OCI-LY1 (cell line): ENCODE measurements around the gene ARMH1.

Source experiments
- CTCF ChIP-seq: fragments of 200-600 bp; sonication (generic), shearing (Covaris generic); IDR thresholded peaks from 2 replicates; pipeline ENCODE4 v1.5.1; 2017; ENCODE audit warnings: mild to moderate bottlenecking, antibody characterized with exemption, low read length, moderate library complexity, mixed read lengths
- EZH2 ChIP-seq: fragments of 200-600 bp; sonication (generic), shearing (Covaris generic); IDR thresholded peaks from 2 replicates; pipeline ENCODE4 v1.8.0; 2017; ENCODE audit warnings: borderline replicate concordance, mixed run types, mild to moderate bottlenecking, antibody characterized with exemption, low read length, moderate library complexity, mixed read lengths

- no peak for TF ChIP-seq CTCF
- no peak for TF ChIP-seq EZH2
Observed at GRCh38 chr1:44698138-44698537, 23.6 kb downstream of the ARMH1 start.
